Lower leg skin (tissue), 4 donors: ENCODE data around the gene FOXA1. TPM values are rescaled to one million over a fixed set of nuclear protein-coding genes. Genes with fewer than 3 reads are reported as not detected.

ENCODE experiments used
- DNase-seq, 2 donors: peaks; one replicate each; pipeline ENCODE4 v3.0.0-alpha.2; 2019; ENCODE audit warnings: low spot score in 2 of 2
- H3K4me3 ChIP-seq: fragments of 200-600 bp; sonication (generic); 2 replicates; pipeline ENCODE4 v1.5.1; 2017; ENCODE audit warnings: mild to moderate bottlenecking, low read depth; ENCODE audit not compliant: poor library complexity, severe bottlenecking
- POLR2A ChIP-seq, 2 donors: fragments of 450-650 bp; IDR thresholded peaks; one replicate each; pipeline ENCODE4 v1.6.1; 2016 to 2017; ENCODE audit warnings: antibody characterized with exemption in 2 of 2, mild to moderate bottlenecking in 1 of 2, moderate library complexity in 1 of 2
- WGBS, 2 donors: methylation state at CpG; one replicate each; pipeline ENCODE4 v1.1.5; 2018; 5-methylcytosine and 5-hydroxymethylcytosine counted together
- intact Hi-C: fragments of 100-400 bp; cut with DNase I; formaldehyde crosslinking; loops from one replicate; pipeline ENCODE4 v1.15.0; 2023; ENCODE audit warnings: low total_unique reads
- total RNA-seq, 4 donors: library from RNA; depleted of rRNA; stranded (reverse); fragments of >200 nt; gene quantifications; one replicate each; pipeline ENCODE4 v1.1.0, GENCODE V29; 2016
- TF ChIP-seq, protein P1 (sequence below), 3 donors: fragments of 450-650 bp; IDR thresholded peaks; one replicate each; pipeline ENCODE4 v1.5.1; 2016; ENCODE audit warnings: antibody characterized with exemption in 3 of 3, mild to moderate bottlenecking in 3 of 3, moderate library complexity in 2 of 3

FOXA1 gene
- total RNA-seq, 4 donors from 2014 or later, result 2.7 to 9.8 (median 7.5) TPM

DNA sequence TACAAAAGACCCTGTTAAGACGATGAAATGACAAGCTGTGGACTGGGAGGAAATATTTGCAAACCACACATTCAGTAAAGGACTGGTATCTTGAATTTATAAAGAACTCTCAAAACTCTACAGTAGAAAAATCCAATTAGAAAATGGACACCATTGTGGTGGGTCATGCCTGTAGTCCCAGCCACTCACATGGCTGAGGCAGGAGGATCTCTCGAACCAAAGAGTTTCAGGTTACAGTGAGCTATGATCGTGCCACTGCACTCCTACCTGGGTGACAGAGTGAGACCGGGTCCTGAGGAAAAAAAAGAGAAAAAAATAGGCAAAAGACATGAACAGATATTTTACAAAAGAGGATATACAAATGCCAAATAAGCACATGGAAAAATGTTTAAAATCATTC is 42.3 kb upstream of the FOXA1 start:
- no peak for TF ChIP-seq POLR2A (IDR thresholded peaks at IDR 0.05)
- TF ChIP-seq, protein P1, sequence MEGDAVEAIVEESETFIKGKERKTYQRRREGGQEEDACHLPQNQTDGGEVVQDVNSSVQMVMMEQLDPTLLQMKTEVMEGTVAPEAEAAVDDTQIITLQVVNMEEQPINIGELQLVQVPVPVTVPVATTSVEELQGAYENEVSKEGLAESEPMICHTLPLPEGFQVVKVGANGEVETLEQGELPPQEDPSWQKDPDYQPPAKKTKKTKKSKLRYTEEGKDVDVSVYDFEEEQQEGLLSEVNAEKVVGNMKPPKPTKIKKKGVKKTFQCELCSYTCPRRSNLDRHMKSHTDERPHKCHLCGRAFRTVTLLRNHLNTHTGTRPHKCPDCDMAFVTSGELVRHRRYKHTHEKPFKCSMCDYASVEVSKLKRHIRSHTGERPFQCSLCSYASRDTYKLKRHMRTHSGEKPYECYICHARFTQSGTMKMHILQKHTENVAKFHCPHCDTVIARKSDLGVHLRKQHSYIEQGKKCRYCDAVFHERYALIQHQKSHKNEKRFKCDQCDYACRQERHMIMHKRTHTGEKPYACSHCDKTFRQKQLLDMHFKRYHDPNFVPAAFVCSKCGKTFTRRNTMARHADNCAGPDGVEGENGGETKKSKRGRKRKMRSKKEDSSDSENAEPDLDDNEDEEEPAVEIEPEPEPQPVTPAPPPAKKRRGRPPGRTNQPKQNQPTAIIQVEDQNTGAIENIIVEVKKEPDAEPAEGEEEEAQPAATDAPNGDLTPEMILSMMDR (IDR thresholded peaks at IDR 0.05), result no peak
- 48 to 50% methylated on average over 4 of the region's 4 CpGs for WGBS, 2 donors
- DNase-seq, result no peak
- intact Hi-C loops, result no loop called here
- H3K4me3 ChIP-seq, result no peak overlapping the region

DNA sequence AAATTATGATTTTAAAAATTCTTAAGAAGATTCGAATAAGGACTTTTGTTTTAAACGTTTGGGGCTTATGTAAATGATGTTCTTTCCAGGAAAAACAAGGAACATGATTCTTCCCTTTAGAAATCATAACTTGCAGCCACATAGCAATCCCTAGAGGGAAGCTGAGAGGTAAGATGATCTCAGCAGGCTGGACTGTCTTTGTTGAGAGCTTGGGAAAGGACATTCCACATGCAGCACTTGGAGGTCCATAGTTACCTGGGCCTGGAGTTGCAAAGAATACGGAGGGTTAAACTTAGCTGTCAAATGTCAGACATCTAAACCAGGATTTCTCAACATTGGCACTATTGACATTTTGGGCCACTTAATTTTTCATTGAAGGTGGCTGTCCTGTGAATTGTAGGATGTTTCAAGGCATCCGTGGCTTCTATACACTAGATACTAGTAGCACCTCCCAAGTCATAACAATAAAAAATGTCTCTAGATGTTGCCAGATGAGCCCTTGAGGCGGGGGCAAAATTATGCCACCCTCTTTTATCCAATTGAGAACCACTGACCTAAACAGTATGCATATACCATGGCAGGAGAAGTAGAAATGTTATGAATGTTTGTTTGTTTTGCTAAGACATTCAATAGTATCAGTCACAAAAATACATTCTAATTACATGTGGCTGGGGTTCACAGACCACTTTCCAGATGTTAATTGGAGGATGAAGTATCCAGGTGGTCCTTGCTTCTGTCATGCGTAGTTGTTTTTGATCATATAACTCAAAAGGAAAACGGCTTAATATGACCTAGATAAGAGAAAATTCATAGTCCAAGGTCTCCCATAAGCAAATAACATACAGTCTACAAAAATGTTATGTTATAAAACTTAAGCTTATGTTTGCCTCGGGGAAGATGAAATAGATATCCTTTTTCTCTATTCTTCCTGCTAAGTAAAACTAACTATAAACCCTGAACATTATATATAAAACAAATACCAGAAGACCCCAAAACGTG is 30.8 kb upstream of the FOXA1 start:
- 68 to 72% methylated on average over 9 of the region's 9 CpGs for WGBS, 2 donors
- intact Hi-C loops, result no loop called here

DNA sequence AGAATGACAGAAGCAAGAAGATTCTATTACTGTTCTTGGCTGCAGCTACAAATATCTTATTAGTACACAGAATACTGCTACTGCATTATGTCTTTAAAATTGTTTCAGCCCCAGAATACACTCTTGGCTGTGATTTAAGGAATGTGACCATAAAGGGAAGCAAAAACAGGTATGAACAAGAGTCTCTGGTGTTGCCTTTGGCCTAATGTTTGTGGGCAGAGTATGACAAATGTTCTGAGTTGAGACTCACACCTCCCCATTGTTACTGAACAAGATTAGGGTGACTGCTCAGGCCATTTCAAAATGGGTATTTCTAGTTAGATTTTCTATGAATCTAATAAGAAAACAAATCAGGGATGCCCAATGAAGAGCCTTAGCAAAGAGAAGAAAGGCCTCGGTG is 28.9 kb upstream of the FOXA1 start:
- TF ChIP-seq, protein P1 (IDR thresholded peaks at IDR 0.05), result no peak
- no peak for TF ChIP-seq POLR2A (IDR thresholded peaks at IDR 0.05)
- no peak overlapping the region for H3K4me3 ChIP-seq
- no peak for DNase-seq
- intact Hi-C loops, result no loop called here
- WGBS, 2 donors, result 83 to 94% methylated on average over 1 of the region's 1 CpG

More for the DNA sequence above, 30.8 kb upstream of the FOXA1 start:
- DNase-seq, result no peak
- TF ChIP-seq POLR2A (IDR thresholded peaks at IDR 0.05), result no peak
- TF ChIP-seq, protein P1 (IDR thresholded peaks at IDR 0.05), result no peak
- H3K4me3 ChIP-seq, result no peak overlapping the region

DNA sequence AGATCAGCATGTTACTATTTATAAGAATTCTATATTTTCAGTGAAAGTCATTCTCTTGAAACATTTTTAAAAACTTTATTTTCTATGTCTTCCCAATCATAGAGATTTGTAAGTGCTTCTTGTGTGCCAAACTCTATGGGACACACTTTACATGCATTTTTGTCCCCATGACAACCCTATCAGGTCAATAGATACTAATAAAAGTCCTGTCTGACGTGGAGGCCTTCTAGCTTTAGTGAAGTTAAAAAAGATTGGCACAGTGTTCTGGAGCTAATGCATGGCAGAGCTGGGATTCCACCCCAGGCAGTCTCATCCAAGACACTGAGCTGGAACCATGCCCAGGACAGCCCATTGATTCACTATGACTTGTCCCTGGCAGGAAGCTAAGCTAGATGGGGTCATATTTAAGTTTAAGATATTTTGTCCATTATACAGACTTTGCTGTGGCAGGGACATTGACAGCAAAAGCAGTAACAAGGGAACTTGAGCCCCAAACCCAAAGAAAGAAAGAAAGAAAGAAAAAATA is 28.4 kb upstream of the FOXA1 start:
- intact Hi-C loops, result no loop called here
- WGBS, 2 donors, result 26 to 30% methylated on average over 1 of the region's 1 CpG
- TF ChIP-seq, protein P1 (IDR thresholded peaks at IDR 0.05), result no peak
- TF ChIP-seq POLR2A (IDR thresholded peaks at IDR 0.05), result no peak

DNA sequence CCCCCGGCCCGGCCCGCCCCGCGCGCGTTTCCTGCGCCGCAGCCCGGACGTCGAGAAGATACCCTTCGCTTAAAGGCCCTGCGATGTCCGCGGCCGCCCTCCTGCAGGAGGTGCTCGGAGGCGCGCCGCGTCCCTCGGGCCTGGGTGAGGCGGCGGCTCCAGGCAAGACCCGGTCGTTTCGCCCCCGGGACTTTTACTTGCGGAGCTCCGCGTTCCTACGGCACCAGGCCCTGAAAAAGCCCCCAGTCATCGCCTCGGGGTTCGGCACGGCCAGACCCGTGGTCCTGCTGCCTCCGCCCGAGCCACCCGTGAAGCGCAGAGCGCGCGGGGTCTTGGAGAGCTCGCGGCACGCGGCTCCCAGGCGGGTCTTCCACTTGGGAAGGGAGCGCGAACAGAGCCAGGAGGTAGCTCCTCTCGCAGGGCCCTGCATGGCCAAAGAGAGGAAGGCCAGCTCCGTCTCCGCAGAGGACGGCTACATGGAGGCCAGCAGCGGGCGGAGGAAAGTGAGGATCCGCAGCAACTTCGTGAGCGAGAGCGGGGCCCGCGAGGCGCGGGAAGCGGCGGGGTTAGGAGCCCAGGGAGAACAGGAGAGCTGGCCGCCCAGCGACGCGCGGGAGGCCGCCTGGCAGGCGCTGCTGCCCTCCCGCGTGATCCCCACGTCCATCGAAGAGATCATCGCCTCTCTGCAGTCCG is 27.3 kb upstream of the FOXA1 start:
- no peak overlapping the region for H3K4me3 ChIP-seq
- WGBS, 2 donors, result 4 to 13% methylated on average over 33 to 41 of the region's 81 CpGs

More for the DNA sequence above, 28.4 kb upstream of the FOXA1 start:
- H3K4me3 ChIP-seq, result no peak overlapping the region
- DNase-seq, result peak in 1 of 2 donors; percentile 26

More for the DNA sequence above, 27.3 kb upstream of the FOXA1 start:
- intact Hi-C loops, result no loop called here
- DNase-seq, result no peak
- no peak for TF ChIP-seq POLR2A (IDR thresholded peaks at IDR 0.05)
- TF ChIP-seq, protein P1 (IDR thresholded peaks at IDR 0.05), result no peak
